Glomerular visceral epithelial cell (primary cell): ENCODE data around the gene RAPH1.

Experiments
- DNase-seq: peaks from one replicate; pipeline ENCODE4 v3.0.0-alpha.2; 2016; ENCODE audit errors: extremely low spot score

The RAPH1 gene

DNA sequence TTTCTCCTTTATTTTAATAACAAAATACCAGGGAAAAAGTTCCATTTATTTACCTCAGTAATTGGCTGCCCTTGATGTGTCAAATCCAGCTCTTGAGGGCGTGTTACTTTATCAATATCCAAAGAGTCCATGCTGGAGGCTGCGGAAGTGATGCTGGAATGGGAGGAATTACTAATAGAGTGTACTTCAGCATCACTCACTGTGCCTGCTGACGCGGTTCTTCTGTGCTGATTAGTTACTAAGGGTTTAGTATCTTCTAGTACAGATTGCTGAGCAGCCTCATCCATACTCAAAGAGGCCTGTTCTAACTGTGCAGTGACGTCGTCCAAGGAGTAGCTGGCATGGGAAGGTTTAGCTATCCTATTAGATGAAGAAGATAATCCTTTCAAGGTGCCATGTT lies 45.6 kb downstream of the RAPH1 start:
- DNase-seq, result no peak

DNA sequence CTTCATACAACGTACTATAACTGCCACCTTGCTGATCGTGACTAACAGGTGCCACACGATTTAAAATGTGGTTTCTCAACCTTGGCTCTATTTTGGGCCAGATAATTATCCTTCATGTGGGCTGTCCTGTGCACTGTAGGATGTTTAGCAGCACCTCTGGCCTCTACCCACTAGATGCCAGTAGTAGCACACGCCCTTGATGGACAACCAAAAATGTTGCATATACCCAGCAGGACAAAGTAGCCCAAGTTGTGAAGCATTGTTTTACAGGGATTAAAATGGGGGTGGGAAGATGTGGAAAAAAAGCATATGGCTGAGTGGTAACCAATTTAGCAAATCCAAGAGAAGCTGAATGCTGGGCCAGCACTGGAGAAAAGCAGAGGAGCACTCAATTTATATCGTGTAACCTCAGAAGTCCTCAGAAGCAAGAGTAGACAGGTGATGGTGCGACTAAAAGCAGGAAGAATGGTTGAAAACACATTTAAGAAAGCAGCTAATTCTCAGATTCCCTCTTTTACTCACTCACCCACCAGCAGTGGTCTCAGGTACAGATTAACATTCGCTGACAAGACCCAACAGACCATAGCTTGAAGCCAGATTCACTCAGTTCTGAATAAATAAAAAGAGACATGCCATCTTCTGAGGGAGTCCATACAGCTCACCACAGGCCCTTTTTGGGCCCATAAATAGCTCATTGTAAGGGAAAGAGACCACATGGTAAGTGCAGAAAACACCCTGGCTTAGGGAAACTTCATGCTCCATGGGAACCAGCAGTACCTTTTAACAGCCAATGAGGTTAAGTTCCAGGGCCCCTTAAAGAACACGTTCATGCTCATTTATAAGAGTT lies 50.6 kb downstream of the RAPH1 start:
- peak; percentile 46 for DNase-seq

DNA sequence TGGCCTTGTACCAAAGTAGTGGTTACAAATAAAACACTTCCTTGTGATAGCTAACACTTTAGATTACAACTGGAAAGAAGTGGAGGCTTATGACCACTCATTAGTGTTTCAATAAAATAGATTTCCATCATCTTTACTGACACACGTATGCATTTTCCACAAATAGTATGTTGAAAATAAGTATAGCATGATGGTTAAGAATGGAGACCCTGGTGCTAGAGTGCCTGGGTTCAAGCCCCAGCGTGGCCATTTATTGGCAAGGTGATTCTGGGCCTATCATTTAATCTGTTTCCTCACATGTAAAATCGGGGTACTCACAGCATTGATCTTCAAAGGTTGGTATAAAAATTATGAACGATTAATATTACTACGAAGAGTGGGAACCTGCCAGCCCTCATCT lies 54.5 kb downstream of the RAPH1 start:
- DNase-seq, result no peak

DNA sequence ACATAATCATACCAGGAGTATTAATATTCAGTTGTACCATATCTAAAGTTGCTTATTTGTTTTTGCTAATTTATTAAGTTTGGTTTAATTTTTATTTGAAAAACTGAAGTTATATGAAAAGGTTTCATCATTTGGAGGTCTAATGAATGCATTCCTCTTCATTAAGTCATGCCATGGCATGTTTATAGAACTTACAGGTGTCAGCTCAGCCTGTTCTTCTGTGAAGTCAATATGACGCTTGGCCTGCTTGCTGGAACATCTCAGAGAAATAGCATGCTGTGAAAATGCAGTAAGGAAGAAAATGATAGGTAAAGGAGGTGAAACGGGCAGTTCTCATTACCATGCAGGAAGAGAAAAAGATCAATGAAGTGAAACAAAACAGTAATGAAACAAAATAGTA lies 58.2 kb downstream of the RAPH1 start:
- no peak for DNase-seq

DNA sequence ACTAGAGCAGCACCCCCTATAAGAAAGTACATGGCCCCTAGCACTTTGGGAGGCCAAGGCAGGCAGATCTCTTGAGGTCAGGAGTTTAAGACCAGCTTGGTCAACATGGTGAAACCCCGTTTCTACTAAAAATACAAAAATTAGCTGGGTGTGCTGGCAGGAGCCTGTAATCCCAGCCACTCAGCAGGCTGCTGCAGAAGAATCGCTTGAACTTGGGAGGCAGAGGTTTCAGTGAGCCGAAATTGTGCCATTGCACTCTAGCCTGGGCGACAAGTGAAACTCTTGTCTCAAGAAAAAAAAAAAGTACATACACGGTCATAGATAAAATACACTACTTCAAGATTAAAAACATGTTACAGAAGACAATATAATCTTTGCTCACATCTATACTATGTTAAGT lies 63.8 kb downstream of the RAPH1 start:
- DNase-seq, result no peak

DNA sequence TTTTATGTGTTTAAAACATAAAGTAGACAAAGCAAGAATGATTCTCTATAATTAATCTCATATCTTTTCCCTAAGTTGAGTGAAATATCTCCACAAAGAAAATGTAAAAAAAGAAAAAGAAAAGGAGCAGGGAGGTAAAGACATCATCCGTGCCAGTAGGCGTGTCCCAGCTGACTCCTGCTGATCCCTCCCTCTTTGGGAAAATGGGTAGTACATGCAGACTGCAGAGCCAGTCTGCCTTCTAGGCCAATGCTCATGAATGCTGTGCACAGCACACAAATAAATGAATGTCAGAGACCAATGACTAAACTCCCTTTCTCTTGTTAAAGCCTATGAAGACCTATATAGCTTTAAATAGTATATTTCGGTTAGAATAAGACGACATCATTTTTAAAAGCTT lies 64.7 kb downstream of the RAPH1 start:
- DNase-seq, result no peak

DNA sequence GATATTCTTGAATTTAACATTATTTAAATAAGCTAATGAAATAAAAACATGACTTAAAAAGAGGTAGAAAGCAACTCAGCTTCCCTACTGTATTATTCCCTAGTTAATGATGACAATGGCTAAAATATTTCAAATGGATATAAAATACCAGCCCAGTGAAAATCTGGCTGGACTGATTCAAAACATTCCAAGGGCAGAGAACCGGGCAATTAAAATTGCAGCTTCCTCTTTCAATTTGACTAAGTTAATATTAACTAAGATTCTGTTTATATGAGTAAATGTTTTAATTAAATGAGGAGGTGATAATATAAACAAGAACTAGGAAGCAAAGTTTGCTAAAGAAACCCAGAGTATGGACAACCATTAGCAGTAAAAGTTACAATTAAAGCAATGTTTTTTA lies 65.6 kb downstream of the RAPH1 start:
- no peak for DNase-seq

DNA sequence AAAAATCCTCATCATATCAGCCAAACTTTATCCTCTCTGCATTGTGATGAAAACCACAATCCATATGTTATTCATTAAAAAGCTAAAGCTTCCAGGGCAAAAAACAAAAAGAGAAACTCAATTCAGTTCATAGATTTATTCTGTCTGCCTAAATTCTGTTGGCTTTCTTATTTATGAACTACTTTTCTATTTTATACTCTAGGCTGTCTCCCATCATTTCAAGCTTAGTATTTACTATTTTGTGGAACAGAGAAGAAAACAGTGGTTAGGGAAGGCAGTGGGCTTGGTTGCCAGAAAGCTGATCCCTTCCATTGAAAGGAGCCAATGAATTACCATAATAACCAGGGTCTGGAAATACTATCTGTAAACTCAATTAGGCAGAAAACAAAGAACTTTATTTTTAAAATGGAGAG lies 71.8 kb downstream of the RAPH1 start:
- DNase-seq, result no peak

DNA sequence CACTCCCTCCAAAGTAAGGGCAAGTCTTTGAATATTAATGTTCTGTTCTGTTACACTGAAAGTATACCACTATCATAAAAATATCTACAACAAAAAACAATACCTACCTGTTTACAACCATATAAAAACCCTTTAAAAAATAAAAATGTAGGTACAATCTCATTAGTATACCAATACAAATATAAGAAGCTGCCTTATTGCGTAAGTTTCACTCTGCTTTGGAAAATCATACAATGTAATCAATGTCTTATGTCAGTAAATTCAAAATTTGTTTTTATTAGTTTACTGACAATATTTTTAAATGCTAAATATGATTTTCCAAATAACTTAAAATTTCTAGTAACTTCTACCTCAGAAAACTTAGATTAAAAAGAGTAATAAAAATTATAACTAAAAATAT lies 72.8 kb downstream of the RAPH1 start:
- DNase-seq, result no peak

DNA sequence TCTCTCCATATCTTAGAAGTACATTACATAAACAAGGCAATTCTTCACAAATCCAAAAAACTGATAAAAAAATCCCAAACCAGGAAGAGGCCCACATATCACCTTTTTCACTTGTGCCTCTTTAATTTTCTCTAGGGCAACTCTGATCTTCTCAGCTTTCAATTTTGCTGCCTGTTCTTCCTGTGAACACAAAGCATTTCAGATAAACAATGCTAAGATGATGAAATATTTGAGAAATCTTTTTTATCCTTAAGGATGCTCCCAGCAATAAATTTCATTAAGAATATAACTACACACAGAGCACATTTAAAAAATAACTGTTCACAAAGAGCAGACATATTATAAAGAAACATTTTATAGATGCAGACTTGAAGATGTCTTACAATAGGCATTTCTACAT lies 73.4 kb downstream of the RAPH1 start:
- DNase-seq, result no peak

DNA sequence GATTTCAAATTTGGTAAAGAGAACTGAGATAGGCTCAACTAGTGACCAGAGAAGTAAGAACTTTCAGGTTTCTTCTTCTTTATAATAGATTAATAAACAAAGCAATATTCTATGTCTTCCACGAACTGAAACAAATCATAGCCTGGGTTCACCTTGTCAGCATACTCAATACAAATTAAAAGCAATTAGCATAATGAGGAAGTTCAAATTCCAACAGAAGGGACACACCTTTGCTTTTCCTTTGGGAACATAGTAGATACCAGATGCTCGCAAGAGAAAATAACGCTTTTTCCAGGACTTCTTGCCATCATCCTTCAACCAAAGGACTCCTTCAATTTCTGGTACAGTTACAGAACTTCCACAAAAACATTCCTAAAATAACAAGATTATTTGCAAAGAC lies 79.9 kb downstream of the RAPH1 start:
- DNase-seq, result no peak

DNA sequence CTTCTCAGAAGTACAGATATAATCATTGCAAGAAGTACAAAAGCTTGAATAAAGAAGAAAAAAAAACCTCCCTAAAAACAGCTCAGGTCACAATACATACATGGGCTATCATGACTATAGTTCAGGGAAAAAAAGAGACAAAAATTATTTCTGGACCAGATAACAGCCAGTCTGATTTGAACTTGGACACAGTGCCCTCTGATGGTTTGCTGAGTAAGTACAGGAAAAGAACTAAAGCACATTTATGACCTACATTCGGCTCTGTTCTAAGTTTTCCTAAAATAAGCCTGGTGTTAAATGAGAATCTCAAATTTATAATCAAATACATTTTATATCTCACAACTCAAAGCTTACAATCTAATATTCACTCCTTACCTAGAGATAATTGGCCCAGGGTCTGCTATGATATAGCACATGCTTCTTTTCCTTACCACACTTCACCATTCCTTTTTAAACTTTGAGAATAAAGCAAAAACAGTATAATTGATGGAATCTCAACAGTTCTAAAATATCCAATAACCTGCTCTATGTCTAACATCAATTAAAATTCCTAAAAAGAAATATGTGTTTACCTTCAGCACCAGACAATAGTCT lies 81.1 kb downstream of the RAPH1 start:
- peak; percentile 69 for DNase-seq

DNA sequence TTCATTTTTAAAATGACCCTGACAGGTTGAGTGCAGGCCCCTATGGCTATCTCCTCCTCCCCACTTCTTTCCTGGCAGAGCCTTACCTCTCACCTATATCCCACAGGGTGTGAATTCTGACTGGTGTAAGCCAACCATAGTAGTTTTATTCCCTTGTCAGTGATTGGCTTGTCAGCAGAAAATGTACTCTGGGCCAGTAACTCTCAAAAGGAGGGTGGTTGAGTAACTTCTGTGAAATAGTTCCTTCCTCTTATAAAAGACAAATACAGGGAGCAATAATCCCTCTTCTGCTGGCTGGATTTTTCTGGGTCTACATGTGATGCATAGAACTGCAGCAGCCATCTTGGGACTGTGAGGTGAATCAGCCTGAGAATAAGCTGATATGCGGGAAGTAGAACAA lies 83.4 kb downstream of the RAPH1 start:
- DNase-seq, result no peak

DNA sequence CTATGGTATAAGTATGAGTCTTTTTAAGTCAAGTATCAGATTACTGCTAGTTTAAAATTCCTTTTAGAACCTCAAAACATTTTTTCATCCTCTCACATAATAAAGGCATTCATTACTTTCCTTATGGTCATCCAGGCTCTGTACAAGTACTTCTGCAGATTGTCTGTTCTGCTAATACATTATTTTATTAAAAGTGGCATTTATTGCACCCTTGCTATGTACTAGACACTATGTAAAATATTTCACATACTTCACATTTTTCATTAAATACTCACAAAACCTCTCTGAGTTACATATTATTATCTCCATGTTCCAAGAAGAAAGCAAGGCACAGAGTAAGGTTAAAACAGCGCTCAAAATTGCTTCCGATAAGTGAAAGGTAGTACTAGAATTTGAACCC lies 84.1 kb downstream of the RAPH1 start:
- peak; percentile 17 for DNase-seq

DNA sequence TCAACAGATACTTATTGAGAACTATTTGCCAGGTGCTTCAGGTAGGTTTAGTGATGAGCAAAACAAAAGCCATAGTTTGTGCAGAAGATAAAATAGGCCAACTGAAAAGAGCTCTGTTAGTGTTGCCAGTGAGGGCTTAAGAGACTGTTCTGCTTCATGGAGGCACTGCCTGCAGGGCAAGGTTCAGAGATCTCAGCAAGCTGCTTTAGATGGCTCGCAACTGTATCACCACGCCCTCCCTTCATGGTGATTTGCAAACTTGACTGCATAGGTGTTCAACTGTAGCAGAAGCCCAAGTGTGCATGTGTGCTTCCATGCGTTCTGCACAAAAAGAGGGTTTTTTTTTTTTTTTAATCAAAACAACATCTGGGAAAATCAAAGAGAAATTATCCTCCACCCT lies 84.5 kb downstream of the RAPH1 start:
- DNase-seq, result no peak

DNA sequence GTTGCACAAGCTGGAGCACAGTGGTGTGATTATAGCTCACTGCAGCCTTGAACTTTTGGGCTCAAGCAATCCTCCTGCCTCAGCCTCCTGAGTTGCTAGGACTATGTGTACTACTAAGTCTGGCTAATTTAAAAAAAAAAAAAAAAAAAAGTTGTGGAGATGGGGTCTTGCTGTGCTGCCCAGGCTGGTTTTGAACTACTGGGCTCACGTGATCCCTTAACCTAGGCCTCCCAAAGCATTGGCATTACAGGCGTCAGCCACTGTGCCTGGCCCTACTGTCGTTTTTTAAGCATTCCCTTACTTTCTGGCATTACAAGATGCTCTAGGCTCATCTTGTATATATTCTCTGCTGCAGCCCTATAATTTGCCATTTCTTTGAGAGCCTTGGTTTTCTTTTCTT lies 88.3 kb downstream of the RAPH1 start:
- no peak for DNase-seq

DNA sequence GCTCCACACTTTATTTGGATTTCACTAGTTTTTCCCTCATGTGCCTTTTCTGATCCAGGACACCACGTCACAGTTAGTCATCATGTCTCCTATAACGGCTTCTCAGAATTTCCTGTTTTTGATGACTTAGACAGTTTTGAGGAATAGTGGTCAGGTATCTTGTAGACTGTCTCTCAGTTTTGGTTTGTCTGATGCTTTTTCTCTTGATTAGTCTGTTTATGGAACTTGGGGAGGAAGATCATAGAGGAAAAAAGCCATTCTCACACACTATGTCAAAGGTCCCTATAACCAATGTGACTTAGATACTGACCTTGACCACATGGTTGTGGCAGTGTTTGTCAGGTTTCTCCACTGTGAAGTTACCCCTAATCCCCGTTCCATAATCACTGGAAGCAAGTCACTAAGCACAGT lies 89.0 kb downstream of the RAPH1 start:
- peak; percentile 47 for DNase-seq

DNA sequence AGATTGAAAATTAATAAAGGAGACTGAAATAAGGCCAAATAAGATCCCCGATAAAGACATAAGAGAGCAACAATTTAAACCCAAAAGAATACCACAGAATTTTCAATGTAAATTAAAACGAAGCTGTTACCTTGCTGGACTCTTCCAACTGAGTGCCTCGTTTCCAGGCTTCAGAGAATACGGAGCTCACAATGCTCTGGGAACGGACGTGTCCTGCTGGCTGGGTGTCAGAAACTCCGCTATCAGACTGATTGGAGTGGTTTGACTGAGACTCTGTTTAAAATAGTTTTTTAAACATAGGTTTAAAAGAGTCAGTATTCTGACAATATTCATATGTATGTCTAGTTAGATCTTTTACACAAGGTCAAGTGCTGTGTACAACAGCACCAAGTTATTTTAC lies 90.4 kb downstream of the RAPH1 start:
- DNase-seq, result no peak

DNA sequence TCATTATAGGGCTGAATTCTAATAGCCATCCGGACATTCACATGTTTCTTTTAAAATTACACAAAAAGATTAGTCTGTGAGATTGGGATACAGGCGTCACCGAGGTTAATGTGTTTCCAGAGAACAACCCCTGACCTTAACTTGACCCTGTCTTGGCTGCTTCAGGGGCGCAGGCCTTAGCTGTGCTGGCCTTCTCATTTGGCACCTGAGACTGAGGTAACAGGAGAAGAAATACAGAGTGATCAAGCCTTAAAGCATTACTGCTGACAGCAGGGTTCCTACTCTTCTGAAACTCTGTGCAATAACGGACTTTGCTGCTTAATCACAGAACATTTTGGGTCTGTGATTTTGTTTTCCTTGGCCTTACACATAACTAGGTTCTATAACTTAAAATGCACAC lies 92.6 kb downstream of the RAPH1 start:
- DNase-seq, result no peak

DNA sequence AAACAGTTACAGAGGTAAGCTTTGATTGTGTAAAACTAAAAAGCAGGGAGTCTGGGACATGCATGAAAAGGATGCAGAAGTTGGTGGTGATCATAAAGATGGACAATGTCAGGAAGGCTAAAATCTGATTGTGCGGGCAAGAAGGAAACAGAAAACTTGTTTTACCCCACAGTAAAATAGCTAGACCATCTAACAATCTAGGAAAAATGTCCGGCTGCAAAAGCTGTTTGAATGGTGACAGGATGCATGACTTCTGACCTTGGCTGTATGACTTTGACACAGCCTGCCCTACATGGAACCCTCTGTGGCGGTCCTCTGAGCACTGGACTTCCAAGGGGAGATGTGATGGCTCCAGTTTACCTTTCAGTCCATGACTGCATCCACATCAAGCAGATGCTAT lies 93.6 kb downstream of the RAPH1 start:
- DNase-seq, result no peak

DNA sequence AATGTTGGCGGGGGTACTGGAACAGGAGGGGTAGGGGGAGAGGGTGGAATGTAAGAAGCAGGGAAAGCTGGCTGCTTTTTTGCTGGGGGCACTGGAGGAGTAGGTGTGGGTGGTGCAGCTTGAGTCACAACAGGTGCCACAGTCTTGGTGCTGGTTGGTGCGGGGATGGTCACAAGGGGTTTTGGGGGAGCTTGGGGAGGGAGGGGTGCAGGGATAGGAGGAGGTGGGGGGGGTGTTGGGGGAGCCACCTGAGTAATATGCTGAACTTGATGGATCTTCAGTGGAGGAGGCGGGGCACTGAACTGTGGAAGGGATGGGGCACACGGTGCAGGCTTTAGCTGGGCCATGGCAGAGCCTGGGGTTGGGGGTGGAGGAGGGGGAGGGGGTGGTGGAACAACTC lies 94.4 kb downstream of the RAPH1 start:
- DNase-seq, result no peak

DNA sequence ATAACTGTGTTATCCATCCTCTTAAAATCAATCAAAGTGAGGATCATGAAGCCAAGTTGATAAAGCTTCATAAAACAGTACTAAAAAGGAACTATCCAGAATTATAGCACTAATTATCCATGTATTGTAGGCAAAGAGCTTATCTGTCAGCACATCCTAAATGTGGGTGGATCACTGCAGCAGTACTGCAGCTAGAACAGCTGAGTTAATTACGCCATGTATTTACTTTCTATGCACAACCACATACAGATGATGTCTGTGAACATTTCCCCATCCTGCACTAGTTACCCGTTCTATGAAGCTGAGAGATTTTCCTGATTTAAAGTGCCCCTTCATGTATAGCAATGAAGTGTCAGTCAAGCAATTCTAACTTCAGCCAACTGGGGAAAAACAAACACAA lies 96.6 kb downstream of the RAPH1 start:
- DNase-seq, result no peak

DNA sequence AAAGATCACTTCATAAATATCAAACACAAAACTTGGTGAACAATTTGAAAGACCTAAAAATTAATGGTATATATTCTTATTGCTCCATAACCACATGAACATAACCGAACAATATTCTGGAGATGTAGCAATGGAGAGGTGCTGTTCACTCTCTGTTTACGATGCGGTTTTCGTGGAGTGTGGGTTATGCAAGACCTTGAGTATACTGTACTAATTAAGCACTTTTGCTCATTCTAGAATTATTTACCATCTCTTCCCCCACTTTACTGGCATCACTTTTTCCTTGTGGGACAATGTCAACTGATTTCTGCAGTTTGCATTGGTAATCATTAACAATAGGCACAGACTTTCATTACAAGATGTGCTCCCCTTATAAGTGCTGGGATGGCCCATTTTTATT lies 97.6 kb downstream of the RAPH1 start:
- DNase-seq, result no peak

DNA sequence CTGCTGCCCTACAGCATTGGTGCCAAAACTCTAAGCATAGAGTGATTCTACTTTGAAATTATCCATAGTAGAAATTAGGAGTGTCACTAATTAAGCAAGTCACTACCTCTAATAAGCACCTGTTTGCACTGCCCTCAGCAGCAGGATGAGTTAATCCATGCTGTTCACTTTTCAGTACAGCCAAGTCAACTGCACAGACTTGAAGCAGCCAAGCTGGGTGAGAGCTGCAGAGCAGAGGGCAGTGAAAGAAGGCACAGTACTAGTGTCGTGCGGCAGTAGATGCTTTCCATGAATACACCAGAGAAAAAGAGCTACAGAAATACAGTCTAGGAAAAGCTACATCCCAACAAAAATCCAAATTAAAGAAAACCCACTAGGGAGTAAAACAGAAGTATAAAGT lies 98.6 kb downstream of the RAPH1 start:
- no peak for DNase-seq
